HG02678 (cell line): Measurements from ENCODE around the gene GNL1.

Experiments
- ATAC-seq: cut with Tn5 transposase; IDR thresholded peaks from one replicate; pipeline ENCODE4 v1.9.1; 2021; ENCODE audit warnings: mild to moderate bottlenecking, moderate library complexity; ENCODE audit not compliant: unreplicated experiment

Gene GNL1

GRCh38 chr6:30556066-30556905, at the start of gene GNL1:
Gene GNL1, minus strand, starts transcription at chr6:30556489. Its CDS starts 286 bp downstream, at chr6:30556203.
- ATAC-seq: peak; percentile 78

GRCh38 chr6:30603961-30604360, 47.7 kb upstream of the GNL1 start:
- no peak for ATAC-seq

GRCh38 chr6:30601815-30602641, 45.7 kb upstream of the GNL1 start:
- no peak for ATAC-seq

- ATAC-seq: no peak
Measured at GRCh38 chr6:30601436-30601814, 45.1 kb upstream of the GNL1 start.

- no peak for ATAC-seq
Measured at GRCh38 chr6:30600451-30600961, 44.2 kb upstream of the GNL1 start.

GRCh38 chr6:30599625-30600324, 43.5 kb upstream of the GNL1 start:
- ATAC-seq: no peak

GRCh38 chr6:30598912-30599624, 42.8 kb upstream of the GNL1 start:
- ATAC-seq: no peak

GRCh38 chr6:30597315-30598144, 41.2 kb upstream of the GNL1 start:
- ATAC-seq: peak; percentile 56

GRCh38 chr6:30592287-30592686, 36.0 kb upstream of the GNL1 start:
- no peak for ATAC-seq

- ATAC-seq: no peak
Measured at GRCh38 chr6:30591008-30591407, 34.7 kb upstream of the GNL1 start.

GRCh38 chr6:30590509-30590908, 34.2 kb upstream of the GNL1 start:
- no peak for ATAC-seq

- ATAC-seq: no peak
Measured at GRCh38 chr6:30589754-30590358, 33.6 kb upstream of the GNL1 start.

GRCh38 chr6:30583921-30584320, 27.6 kb upstream of the GNL1 start:
- no peak for ATAC-seq

- no peak for ATAC-seq
Measured at GRCh38 chr6:30578051-30578450, 21.8 kb upstream of the GNL1 start.

- ATAC-seq: no peak
Measured at GRCh38 chr6:30573113-30573512, 16.8 kb upstream of the GNL1 start.

- no peak for ATAC-seq
Measured at GRCh38 chr6:30572148-30572547, 15.9 kb upstream of the GNL1 start.

- ATAC-seq: no peak
Measured at GRCh38 chr6:30571762-30572082, 15.4 kb upstream of the GNL1 start.

GRCh38 chr6:30571075-30571761, 14.9 kb upstream of the GNL1 start, which contains the start of gene ABCF1:
Gene ABCF1, plus strand, starts transcription at chr6:30571442. Its CDS starts 46 bp downstream, at chr6:30571488.
- ATAC-seq: peak; percentile 95

- ATAC-seq: peak; percentile 7
Measured at GRCh38 chr6:30570740-30571074, 14.4 kb upstream of the GNL1 start.
